Measurements from ENCODE around the gene PITX3. TPM values are rescaled to one million over a fixed set of nuclear protein-coding genes. Genes with fewer than 3 reads are reported as not detected.

PITX3 gene
- polyA plus RNA-seq, 1 experiment: not detected

DNA sequence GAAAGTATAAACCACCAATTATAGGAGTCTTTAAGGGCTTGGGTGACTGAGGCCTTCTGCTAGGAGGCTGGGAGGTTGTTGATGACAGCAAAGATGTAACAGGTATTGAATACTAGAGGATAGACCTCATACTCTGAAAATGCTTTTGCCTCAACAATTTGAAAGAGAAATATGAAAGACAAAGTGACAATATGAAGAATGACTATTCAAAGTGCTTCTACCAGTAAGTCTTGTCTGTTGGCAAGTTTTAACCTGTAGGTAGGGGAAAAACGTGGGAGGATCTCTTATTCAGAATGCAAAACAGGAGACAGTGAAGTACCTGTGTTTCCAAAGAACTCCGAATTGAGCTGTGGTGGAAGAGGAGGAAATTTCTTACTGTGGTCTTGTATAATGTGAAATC, 42.2 kb upstream of the PITX3 start:
- TF ChIP-seq, protein P1, sequence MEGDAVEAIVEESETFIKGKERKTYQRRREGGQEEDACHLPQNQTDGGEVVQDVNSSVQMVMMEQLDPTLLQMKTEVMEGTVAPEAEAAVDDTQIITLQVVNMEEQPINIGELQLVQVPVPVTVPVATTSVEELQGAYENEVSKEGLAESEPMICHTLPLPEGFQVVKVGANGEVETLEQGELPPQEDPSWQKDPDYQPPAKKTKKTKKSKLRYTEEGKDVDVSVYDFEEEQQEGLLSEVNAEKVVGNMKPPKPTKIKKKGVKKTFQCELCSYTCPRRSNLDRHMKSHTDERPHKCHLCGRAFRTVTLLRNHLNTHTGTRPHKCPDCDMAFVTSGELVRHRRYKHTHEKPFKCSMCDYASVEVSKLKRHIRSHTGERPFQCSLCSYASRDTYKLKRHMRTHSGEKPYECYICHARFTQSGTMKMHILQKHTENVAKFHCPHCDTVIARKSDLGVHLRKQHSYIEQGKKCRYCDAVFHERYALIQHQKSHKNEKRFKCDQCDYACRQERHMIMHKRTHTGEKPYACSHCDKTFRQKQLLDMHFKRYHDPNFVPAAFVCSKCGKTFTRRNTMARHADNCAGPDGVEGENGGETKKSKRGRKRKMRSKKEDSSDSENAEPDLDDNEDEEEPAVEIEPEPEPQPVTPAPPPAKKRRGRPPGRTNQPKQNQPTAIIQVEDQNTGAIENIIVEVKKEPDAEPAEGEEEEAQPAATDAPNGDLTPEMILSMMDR (IDR thresholded peaks at IDR 0.05; ENCODE audit: low read depth, low read length): no peak
- CTCF ChIA-PET: interaction anchor here (0.6 to 1.4 kb wide), 3 partner anchors 15 to 73 kb away, joined by 3 to 4 read pairs (median 4); no protein-coding TSS in a partner anchor

DNA sequence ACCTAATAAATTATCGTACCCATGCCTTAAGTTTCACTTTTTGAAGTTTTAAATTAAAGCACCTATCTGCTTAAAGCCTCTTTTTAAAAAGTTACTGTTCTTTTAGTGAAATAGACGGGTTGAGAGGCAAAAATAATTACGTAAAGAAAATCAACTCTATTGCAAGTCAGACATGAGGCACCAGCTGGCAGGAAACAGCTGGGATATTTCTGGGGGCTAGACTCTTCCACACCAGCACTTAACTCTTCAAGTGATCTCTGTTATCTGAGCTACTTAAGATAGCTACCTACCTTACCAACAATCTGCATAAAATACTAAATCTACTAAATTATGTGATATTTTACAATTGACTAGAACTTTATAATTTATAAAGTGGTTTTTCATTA, 39.8 kb upstream of the PITX3 start:
- Histone ChIP-seq H3K27me3 (ENCODE audit: control insufficient read depth, insufficient read depth, low read length) (no peaks in the 10 kb centered on the region), H3K27ac (ENCODE audit: low read depth, low read length) (no peak overlapping the region), H3K4me3 (ENCODE audit: low read depth, low read length) (no peak overlapping the region), H3K9me3 (ENCODE audit: control insufficient read depth, insufficient read depth, low read length) (no peaks in the 10 kb centered on the region)
- peak; percentile 8 for DNase-seq (ENCODE audit: low read depth, low spot score)
- TF ChIP-seq, protein P1 (IDR thresholded peaks at IDR 0.05; ENCODE audit: low read depth, low read length): no peak
- ChIA-PET POLR2A (no interaction called here), CTCF (no interaction called here)

More for the DNA sequence above, 42.2 kb upstream of the PITX3 start:
- Histone ChIP-seq H3K27ac (ENCODE audit: low read depth, low read length) (no peak overlapping the region), H3K4me3 (ENCODE audit: low read depth, low read length) (no peak overlapping the region), H3K9me3 (ENCODE audit: control insufficient read depth, insufficient read depth, low read length) (no peaks in the 10 kb centered on the region), H3K27me3 (ENCODE audit: control insufficient read depth, insufficient read depth, low read length) (no peaks in the 10 kb centered on the region)
- DNase-seq (ENCODE audit: low read depth, low spot score): no peak
- POLR2A ChIA-PET: no interaction called here

DNA sequence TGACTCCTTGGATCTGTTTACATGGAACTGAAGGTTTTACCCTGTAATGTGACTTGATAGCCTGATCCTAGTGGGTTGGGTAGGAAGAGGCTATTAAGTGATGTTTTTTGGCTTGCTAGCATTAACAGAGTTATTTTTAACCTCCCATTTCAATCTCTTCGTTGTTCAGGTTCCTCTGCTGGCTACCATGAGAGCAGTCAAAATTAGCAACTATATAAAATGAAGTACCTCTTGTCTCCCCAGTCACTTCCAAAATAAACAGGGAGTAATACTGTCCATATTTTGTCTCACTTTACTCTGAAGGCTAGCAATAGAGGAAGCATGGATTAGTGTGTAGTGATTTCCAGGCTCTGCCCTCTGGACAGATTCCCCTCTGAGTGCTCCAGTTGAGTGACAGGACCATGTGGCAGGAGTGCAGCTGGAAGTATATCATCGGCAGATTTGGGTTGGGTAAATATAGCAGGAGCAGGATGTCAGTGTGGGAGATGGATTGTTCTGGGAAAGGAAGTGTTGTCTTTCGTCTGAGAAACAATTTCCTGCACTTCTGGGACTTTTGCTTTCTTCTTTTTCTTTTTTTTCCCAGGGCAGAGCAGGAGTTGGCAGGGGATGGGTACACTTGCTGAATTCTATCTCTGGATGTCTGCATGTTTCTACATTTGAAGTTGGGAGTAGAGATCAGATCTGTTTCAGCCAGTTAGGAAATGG, 39.2 kb upstream of the PITX3 start:
- Histone ChIP-seq H3K4me3 (ENCODE audit: low read depth, low read length) (peak overlapping the region; percentile 20), H3K9me3 (ENCODE audit: control insufficient read depth, insufficient read depth, low read length) (no peaks in the 10 kb centered on the region), H3K27ac (ENCODE audit: low read depth, low read length) (no peak overlapping the region), H3K27me3 (ENCODE audit: control insufficient read depth, insufficient read depth, low read length) (no peaks in the 10 kb centered on the region)
- POLR2A ChIA-PET: no interaction called here
- CTCF ChIA-PET: interaction anchor here (0.9 to 1.3 kb wide), 2 partner anchors 40 to 71 kb away, joined by 4 to 5 read pairs; no protein-coding TSS in a partner anchor
- DNase-seq (ENCODE audit: low read depth, low spot score): no peak
- TF ChIP-seq, protein P1 (IDR thresholded peaks at IDR 0.05; ENCODE audit: low read depth, low read length): no peak

DNA sequence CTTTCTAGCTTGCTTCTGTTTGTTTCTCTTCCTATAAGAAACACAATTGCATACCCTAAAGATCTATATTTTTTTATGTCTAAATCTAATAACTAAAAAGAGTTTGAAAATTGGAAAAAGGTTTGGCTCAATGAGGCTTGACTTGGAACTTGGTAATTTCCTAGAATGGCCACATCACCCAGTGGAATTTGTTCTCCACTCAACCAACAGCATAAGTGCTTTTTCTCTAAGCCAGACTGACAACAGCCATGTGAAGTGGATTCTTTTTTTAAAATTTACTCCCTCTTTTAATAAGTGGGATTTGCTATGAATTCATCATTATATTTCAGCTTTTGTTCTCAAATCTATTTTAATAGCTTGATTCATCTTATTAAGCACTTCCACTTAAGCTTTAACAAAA, 37.8 kb upstream of the PITX3 start:
- Histone ChIP-seq H3K4me3 (ENCODE audit: low read depth, low read length) (no peak overlapping the region), H3K27me3 (ENCODE audit: control insufficient read depth, insufficient read depth, low read length) (no peaks in the 10 kb centered on the region), H3K27ac (ENCODE audit: low read depth, low read length) (no peak overlapping the region), H3K9me3 (ENCODE audit: control insufficient read depth, insufficient read depth, low read length) (no peaks in the 10 kb centered on the region)
- ChIA-PET CTCF (interaction anchor here (1.2 to 1.3 kb wide), 2 partner anchors 19 to 73 kb away, joined by 3 to 5 read pairs; no protein-coding TSS in a partner anchor), POLR2A (no interaction called here)
- no peak for DNase-seq (ENCODE audit: low read depth, low spot score)
- TF ChIP-seq, protein P1 (IDR thresholded peaks at IDR 0.05; ENCODE audit: low read depth, low read length): no peak

DNA sequence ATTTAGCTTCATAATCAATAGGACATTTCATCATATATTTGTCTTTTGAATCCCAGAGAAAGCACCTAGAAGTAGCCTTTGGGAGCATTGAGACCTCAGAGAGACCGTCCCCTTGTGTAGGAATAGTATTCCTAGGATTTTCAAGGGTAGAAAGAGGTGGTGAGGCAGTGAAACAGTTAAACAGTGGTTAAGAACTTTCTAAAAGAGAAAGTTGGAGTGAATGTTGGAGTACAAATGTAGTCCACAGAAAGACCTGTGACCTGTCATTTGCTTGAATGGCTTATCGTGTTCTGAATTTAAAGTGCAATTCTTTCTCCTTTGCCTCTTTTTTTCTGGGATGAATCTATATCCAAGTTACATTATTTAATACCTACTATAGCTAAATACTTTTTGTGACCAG, 34.0 kb upstream of the PITX3 start:
- POLR2A ChIA-PET: no interaction called here
- no peak overlapping the region for H3K27ac ChIP-seq (ENCODE audit: low read depth, low read length)
- no peak overlapping the region for H3K4me3 ChIP-seq (ENCODE audit: low read depth, low read length)
- CTCF ChIA-PET: interaction anchor here (1.0 kb wide), 1 partner anchor 106 kb away, joined by 3 read pairs; no protein-coding TSS in a partner anchor
- TF ChIP-seq, protein P1 (IDR thresholded peaks at IDR 0.05; ENCODE audit: low read depth, low read length): no peak
- no peaks in the 10 kb centered on the region for H3K9me3 ChIP-seq (ENCODE audit: control insufficient read depth, insufficient read depth, low read length)
- no peaks in the 10 kb centered on the region for H3K27me3 ChIP-seq (ENCODE audit: control insufficient read depth, insufficient read depth, low read length)
- no peak for DNase-seq (ENCODE audit: low read depth, low spot score)

Data from AG04450 (cell line).